IPS-NIHi11 (cell line): ENCODE results near the gene SLC30A3.

Experiments
- DNase-seq: peaks from one replicate; pipeline ENCODE4 v3.0.0; 2012; ENCODE audit warnings: mixed read lengths, low spot score

Gene SLC30A3

GRCh38 chr2:27227501-27227900, 35.3 kb downstream of the SLC30A3 start:
- no peak for DNase-seq

- DNase-seq: no peak
These were observed 37.3 kb downstream of the SLC30A3 start for GRCh38 chr2:27225526-27225925.

GRCh38 chr2:27223416-27223815, 39.4 kb downstream of the SLC30A3 start:
- no peak for DNase-seq

GRCh38 chr2:27222407-27222806, 40.4 kb downstream of the SLC30A3 start:
- DNase-seq: no peak

GRCh38 chr2:27221166-27221565, 41.7 kb downstream of the SLC30A3 start:
- no peak for DNase-seq

- DNase-seq: no peak
These were observed 42.8 kb downstream of the SLC30A3 start for GRCh38 chr2:27220091-27220490.

GRCh38 chr2:27219091-27219490, 43.8 kb downstream of the SLC30A3 start:
- DNase-seq: no peak

- no peak for DNase-seq
These were observed 44.2 kb downstream of the SLC30A3 start for GRCh38 chr2:27218614-27219013.

GRCh38 chr2:27217173-27218121, 45.4 kb downstream of the SLC30A3 start, which contains the start of gene CAD:
TSS of gene CAD (plus strand) at chr2:27217369. CDS start at chr2:27217552, 183 bp downstream.
- DNase-seq: peak; percentile 97

GRCh38 chr2:27216416-27217137, 46.3 kb downstream of the SLC30A3 start:
- no peak for DNase-seq

GRCh38 chr2:27214941-27215340, 47.9 kb downstream of the SLC30A3 start:
- no peak for DNase-seq

GRCh38 chr2:27212626-27213471, 50.0 kb downstream of the SLC30A3 start:
- no peak for DNase-seq

- DNase-seq: peak; percentile 94
These were observed 50.8 kb downstream of the SLC30A3 start, which contains the start of the genes ATRAID and SLC5A6 for GRCh38 chr2:27211943-27212625. TSS of gene ATRAID (plus strand) at chr2:27212041. CDS start at chr2:27212369, 328 bp downstream. TSS of gene SLC5A6 (minus strand) at chr2:27212268. CDS start at chr2:27207650, 4,618 bp downstream.

- peak; percentile 96 for DNase-seq
These were observed 51.5 kb downstream of the SLC30A3 start for GRCh38 chr2:27211241-27211942.

- DNase-seq: no peak
These were observed 53.0 kb downstream of the SLC30A3 start for GRCh38 chr2:27209621-27210401.

- no peak for DNase-seq
These were observed 54.3 kb downstream of the SLC30A3 start for GRCh38 chr2:27208486-27209050.

GRCh38 chr2:27206346-27206745, 56.5 kb downstream of the SLC30A3 start:
- DNase-seq: no peak

GRCh38 chr2:27205206-27205605, 57.6 kb downstream of the SLC30A3 start:
- DNase-seq: no peak

- DNase-seq: no peak
These were observed 58.3 kb downstream of the SLC30A3 start for GRCh38 chr2:27204566-27204965.
